Germinal center (tissue), 1 donor: Measurements from ENCODE around the gene MOB1B.
"Not testable (repeated sequence)": the region's sequence is repeated elsewhere in the genome, so short reads cannot be mapped to it uniquely, and the experiment has no call there.

ENCODE experiments used
- DNase-seq: peaks from one replicate; pipeline ENCODE4 v3.0.0; 2012; ENCODE audit warnings: mixed read lengths, low spot score

Gene MOB1B

DNA sequence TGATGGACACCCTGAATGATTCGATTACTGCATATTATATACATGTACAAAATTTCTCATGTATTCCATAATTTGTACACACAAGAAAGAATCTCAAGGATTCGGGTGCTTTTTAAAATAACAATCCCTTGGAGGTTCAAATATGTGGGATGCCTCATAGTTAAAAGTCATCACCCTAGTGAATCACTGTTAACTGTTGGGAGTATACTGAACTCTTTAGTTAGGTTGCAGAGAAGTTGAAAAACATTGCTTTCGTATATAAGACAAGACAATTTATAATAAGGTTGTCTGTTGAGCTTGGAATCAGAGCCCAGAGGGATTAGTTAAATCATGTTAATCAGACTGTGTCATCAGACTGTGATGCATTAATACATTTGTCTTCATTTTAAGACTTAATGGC, 106.9 kb downstream of the MOB1B start:
- no peak for DNase-seq

- DNase-seq, result peak; percentile 57
Observed at GRCh38 chr4:71009890-71010588, 107.9 kb downstream of the MOB1B start.

DNA sequence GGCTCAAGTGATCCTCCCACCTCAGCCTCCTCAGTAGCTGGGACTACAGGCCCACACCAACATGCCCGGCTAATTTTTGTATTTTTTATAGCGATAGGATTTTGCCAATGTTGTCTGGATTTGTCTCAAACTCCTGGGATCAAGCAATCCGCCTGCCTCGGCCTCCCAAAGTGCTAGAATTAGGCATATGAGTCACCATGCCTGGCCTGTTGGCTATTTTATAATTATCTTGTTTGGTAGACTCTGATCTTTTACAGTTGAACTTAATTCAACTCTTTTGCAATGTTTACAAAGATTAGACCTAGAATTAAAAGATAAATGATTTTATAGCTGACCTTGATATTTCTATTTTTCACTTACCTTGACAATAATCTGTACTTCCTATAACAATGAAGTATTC, 109.3 kb downstream of the MOB1B start:
- no peak for DNase-seq

DNA sequence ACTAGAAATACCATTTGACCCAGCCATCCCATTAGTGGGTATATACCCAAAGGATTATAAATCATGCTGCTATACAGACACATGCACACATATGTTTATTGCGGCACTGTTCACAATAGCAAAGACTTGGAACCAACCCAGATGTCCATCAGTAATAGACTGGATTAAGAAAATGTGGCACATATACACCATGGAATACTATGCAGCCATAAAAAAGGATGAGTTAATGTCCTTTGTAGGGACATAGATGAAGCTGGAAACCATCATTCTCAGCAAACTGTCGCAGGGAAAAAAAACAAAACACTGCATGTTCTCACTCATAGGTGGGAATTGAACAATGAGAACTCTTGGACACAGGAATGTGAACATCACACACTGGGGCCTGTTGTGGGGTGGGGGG, 115.2 kb downstream of the MOB1B start:
- DNase-seq, result not testable (repeated sequence)

GRCh38 chr4:71020611-71021010, 118.4 kb downstream of the MOB1B start:
- DNase-seq, result no peak

GRCh38 chr4:71025654-71026053, 123.5 kb downstream of the MOB1B start:
- no peak for DNase-seq

DNA sequence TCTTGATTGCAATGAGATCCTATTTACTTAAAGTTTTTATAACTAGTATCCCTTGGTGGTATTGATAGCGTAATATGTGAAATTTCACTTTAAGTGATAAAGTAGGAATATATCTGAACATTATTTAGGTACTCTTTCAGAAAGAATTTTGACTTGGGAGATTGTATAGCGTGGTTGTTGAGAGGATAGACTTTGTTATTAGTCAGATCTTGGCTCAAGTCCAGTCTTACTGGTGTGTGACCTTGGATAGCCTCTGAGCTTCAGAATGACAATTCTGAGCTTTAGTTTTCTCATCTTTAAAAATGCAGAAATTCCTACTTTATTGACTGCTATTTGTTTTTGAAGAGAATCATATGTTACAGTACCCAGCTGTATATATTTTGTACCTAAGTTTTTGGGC, 123.9 kb downstream of the MOB1B start:
- no peak for DNase-seq

- no peak for DNase-seq
Observed at GRCh38 chr4:71027611-71028010, 125.4 kb downstream of the MOB1B start.

DNA sequence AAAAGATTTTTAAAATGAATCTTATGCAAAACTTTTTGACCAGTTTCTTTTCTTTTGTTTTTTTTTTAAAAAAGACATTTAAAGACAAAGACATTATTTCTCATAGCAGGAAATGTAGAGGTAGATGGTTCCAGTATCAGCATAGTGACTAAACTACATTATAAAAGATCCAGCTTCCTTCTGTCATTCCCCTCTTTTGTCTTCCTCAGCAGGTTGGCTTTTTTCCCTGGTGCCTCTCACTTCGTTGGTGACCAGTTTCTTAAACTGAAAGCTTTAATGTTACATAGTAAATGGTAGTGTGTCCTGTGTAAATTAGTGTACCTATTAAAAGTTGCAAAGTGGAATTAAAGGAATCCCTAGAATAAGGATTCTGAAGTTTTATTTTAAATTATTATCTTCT, 127.3 kb downstream of the MOB1B start:
- no peak for DNase-seq

- DNase-seq, result not testable (repeated sequence)
Observed at GRCh38 chr4:71032106-71032505, 129.9 kb downstream of the MOB1B start.
